DND-41 (cell line): ENCODE data around the gene PRKAG2.

Source experiments
- ATAC-seq: fragments of 200-7000 bp; cut with Tn5 transposase; 3 replicates; pipeline ENCODE4 v1.9.1; 2021; ENCODE audit warnings: low read depth; ENCODE audit not compliant: insufficient read depth
- DNase-seq: peaks from one replicate; pipeline ENCODE4 v3.0.0-alpha.2; 2020
- H2AFZ ChIP-seq: 2 replicates; pipeline ENCODE4 v1.6.0; 2012; ENCODE audit warnings: low read depth, low read length
- H3K27ac ChIP-seq: 2 replicates; pipeline ENCODE4 v1.5.1; 2012; ENCODE audit warnings: low read length, inconsistent platforms
- H3K27me3 ChIP-seq: fragments of 200-600 bp; sonication (generic); 2 replicates; pipeline ENCODE4 v1.6.0; 2012; ENCODE audit warnings: low read length, mild to moderate bottlenecking, inconsistent platforms; ENCODE audit not compliant: insufficient read depth, poor library complexity
- H3K36me3 ChIP-seq: 2 replicates; pipeline ENCODE4 v1.5.1; 2012; ENCODE audit warnings: low read length, inconsistent platforms; ENCODE audit not compliant: insufficient read depth
- H3K4me1 ChIP-seq: 2 replicates; pipeline ENCODE4 v1.5.1; 2012; ENCODE audit warnings: mild to moderate bottlenecking, low read length; ENCODE audit not compliant: insufficient read depth
- H3K4me2 ChIP-seq: 2 replicates; pipeline ENCODE4 v1.6.0; 2012; ENCODE audit warnings: mild to moderate bottlenecking, moderate library complexity, low read length, inconsistent platforms; ENCODE audit not compliant: insufficient read depth
- H3K4me3 ChIP-seq, 2 experiments: fragments of 200-600 bp in 1 of 2; shearing (Covaris generic) in 1 of 2; 2 replicates each; pipeline ENCODE4 v1.5.1; 2012 to 2016; ENCODE audit warnings: inconsistent platforms in 2 of 2, low read length in 2 of 2, mild to moderate bottlenecking in 2 of 2, low read depth in 1 of 2, moderate library complexity in 1 of 2
- H3K79me2 ChIP-seq: 2 replicates; pipeline ENCODE4 v1.6.0; 2012; ENCODE audit warnings: low read length, inconsistent platforms; ENCODE audit not compliant: insufficient read depth
- H3K9ac ChIP-seq: 2 replicates; pipeline ENCODE4 v1.6.0; 2012; ENCODE audit warnings: low read depth, mild to moderate bottlenecking, inconsistent platforms, low read length, moderate library complexity
- H3K9me3 ChIP-seq: 2 replicates; pipeline ENCODE4 v1.5.1; 2012; ENCODE audit warnings: low read length, moderate library complexity, mild to moderate bottlenecking, inconsistent platforms; ENCODE audit not compliant: insufficient read depth, severe bottlenecking
- H4K20me1 ChIP-seq: 2 replicates; pipeline ENCODE4 v1.6.0; 2012; ENCODE audit warnings: low read length; ENCODE audit not compliant: insufficient read depth
- EZH2 ChIP-seq: IDR thresholded peaks from 3 replicates; pipeline ENCODE4 v1.6.1; 2012; ENCODE audit warnings: borderline replicate concordance, low read depth, mild to moderate bottlenecking, moderate library complexity, low read length, inconsistent platforms; ENCODE audit not compliant: severe bottlenecking
- TF ChIP-seq, protein P1 (sequence below): IDR thresholded peaks from 2 replicates; pipeline ENCODE4 v1.5.1; 2012; ENCODE audit warnings: borderline replicate concordance, low read length, moderate library complexity, mild to moderate bottlenecking; ENCODE audit not compliant: poor library complexity, severe bottlenecking; ENCODE audit errors: extremely low read depth

The PRKAG2 gene

GRCh38 chr7:151731022-151731441 is 145.9 kb downstream of the PRKAG2 start:
- H3K4me1 ChIP-seq = no peaks in the 10 kb centered on the region

DNA sequence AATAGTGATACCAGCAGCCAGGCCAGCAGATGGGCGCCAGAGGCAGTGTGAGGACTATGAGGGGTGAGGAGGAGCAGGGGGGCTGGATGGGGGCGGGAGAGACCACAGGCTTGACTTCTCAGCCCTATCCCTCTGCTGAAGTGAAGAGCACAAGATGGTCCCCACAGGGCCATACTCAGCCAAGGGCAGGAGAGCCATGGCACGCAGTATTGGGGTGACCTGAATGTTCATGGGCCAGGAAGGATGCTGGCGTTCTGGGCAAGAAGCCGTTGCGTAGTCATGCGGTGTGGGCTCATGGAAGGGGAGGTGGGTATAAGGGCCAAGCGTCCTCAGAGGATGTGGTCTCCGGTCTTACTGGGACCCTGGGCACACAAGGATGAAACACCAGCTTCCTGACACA is 146.3 kb downstream of the PRKAG2 start:
- H3K79me2 ChIP-seq = no peaks in the 10 kb centered on the region
- H3K4me2 ChIP-seq = no peak overlapping the region
- TF ChIP-seq EZH2 = no peak
- TF ChIP-seq, protein P1, sequence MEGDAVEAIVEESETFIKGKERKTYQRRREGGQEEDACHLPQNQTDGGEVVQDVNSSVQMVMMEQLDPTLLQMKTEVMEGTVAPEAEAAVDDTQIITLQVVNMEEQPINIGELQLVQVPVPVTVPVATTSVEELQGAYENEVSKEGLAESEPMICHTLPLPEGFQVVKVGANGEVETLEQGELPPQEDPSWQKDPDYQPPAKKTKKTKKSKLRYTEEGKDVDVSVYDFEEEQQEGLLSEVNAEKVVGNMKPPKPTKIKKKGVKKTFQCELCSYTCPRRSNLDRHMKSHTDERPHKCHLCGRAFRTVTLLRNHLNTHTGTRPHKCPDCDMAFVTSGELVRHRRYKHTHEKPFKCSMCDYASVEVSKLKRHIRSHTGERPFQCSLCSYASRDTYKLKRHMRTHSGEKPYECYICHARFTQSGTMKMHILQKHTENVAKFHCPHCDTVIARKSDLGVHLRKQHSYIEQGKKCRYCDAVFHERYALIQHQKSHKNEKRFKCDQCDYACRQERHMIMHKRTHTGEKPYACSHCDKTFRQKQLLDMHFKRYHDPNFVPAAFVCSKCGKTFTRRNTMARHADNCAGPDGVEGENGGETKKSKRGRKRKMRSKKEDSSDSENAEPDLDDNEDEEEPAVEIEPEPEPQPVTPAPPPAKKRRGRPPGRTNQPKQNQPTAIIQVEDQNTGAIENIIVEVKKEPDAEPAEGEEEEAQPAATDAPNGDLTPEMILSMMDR = no peak
- no peak for DNase-seq
- H3K27me3 ChIP-seq = peaks cover 11% of the 10 kb centered on the region
- no peaks in the 10 kb centered on the region; the same call in 1 of the 2 replicates for H4K20me1 ChIP-seq
- no peak overlapping the region for H3K27ac ChIP-seq
- no peaks in the 10 kb centered on the region for H3K36me3 ChIP-seq
- no peak overlapping the region for H2AFZ ChIP-seq
- no peak overlapping the region for H3K9ac ChIP-seq
- H3K4me3 ChIP-seq = no peak overlapping the region
- no peaks in the 10 kb centered on the region for H3K9me3 ChIP-seq
- no peaks in the 10 kb centered on the region for H3K4me1 ChIP-seq
- ATAC-seq = no peak

More at GRCh38 chr7:151731022-151731441, 145.9 kb downstream of the PRKAG2 start:
- no peak for TF ChIP-seq EZH2
- TF ChIP-seq, protein P1 = no peak
- Histone ChIP-seq H2AFZ (no peak overlapping the region), H4K20me1 (no peaks in the 10 kb centered on the region; the same call in 1 of the 2 replicates), H3K79me2 (no peaks in the 10 kb centered on the region), H3K9ac (no peak overlapping the region), H3K27ac (no peak overlapping the region), H3K9me3 (no peaks in the 10 kb centered on the region), H3K27me3 (peaks cover 12% of the 10 kb centered on the region), H3K36me3 (no peaks in the 10 kb centered on the region), H3K4me3 (no peak overlapping the region), H3K4me2 (no peak overlapping the region)
- ATAC-seq (no peak), DNase-seq (no peak)

GRCh38 chr7:151729521-151729921 is 147.4 kb downstream of the PRKAG2 start:
- no peak overlapping the region for H3K4me2 ChIP-seq
- no peak overlapping the region for H3K27ac ChIP-seq
- TF ChIP-seq EZH2 = no peak
- TF ChIP-seq, protein P1 = no peak
- no peaks in the 10 kb centered on the region for H3K4me1 ChIP-seq
- no peak overlapping the region for H2AFZ ChIP-seq
- no peaks in the 10 kb centered on the region for H3K79me2 ChIP-seq
- H3K27me3 ChIP-seq = peaks cover 6% of the 10 kb centered on the region
- DNase-seq (no peak), ATAC-seq (no peak)
- no peak overlapping the region for H3K4me3 ChIP-seq
- H3K36me3 ChIP-seq = no peaks in the 10 kb centered on the region
- H4K20me1 ChIP-seq = no peaks in the 10 kb centered on the region; the same call in 1 of the 2 replicates
- no peak overlapping the region for H3K9ac ChIP-seq
- H3K9me3 ChIP-seq = no peaks in the 10 kb centered on the region

DNA sequence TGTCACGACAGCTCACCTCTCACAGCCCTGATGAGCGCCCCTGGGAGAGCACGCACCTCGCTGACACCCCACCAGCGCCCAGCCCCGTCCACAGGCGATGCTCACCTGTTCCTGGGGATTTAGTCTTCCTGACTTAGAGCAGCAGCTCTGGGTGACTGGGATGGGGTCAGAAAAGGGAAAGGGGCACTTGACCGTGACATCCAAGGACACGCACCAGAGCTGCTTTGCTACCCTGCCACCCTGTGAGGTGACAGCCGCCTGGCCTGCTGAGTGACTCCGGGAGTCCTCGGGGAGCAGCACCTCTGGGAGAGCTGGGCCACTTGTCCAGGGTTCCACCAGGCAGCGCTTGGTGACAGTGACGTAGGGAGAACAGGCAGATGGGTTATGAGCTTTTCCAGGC is 148.2 kb downstream of the PRKAG2 start:
- Histone ChIP-seq H3K27me3 (peaks cover 6% of the 10 kb centered on the region), H3K9ac (no peak overlapping the region), H3K4me2 (no peak overlapping the region), H3K79me2 (no peaks in the 10 kb centered on the region), H2AFZ (no peak overlapping the region), H4K20me1 (no peaks in the 10 kb centered on the region; the same call in 1 of the 2 replicates), H3K27ac (no peak overlapping the region), H3K9me3 (no peaks in the 10 kb centered on the region), H3K36me3 (no peaks in the 10 kb centered on the region), H3K4me1 (no peaks in the 10 kb centered on the region), H3K4me3 (no peak overlapping the region)
- TF ChIP-seq, protein P1 = no peak
- ATAC-seq (no peak), DNase-seq (no peak)
